HG03571 (cell line): ENCODE measurements around the gene PLCD3.

Experiments
- ATAC-seq: cut with Tn5 transposase; IDR thresholded peaks from one replicate; pipeline ENCODE4 v1.9.1; 2021; ENCODE audit not compliant: unreplicated experiment

The PLCD3 gene

GRCh38 chr17:45117848-45118646 lies 14.3 kb downstream of the PLCD3 start:
- ATAC-seq: no peak

- ATAC-seq: no peak
Measured at GRCh38 chr17:45117334-45117733, 15.0 kb downstream of the PLCD3 start.

DNA sequence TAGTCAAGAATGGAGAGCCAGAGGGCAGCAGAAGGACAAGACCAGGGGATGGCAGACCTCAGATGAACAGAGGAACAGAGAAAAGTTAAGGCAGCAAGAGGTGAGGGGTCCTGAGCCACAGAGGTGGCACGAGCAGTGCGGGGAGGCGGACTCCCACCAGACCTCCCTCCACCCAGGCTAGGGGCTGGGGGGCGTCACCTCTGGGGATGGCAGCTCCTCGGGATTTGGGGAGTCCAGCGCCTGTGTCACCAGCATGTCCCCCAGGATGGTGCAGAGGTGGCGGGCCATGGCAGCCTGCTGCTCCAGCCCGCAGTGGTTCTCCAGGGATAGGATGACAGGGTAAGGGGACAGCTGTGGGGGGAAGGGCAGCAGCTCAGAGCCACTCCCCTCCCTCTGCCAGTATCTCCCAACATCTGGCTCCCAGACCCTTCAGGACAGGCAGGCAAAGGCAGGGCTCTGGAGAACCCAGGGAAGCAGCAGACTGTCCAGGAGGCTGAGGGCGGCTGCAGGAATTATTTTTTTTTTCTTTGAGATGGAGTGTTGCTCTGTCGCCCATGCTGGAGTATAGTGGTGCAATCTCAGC lies 15.8 kb downstream of the PLCD3 start:
- ATAC-seq: no peak

- no peak for ATAC-seq
Measured at GRCh38 chr17:45115871-45116270, 16.4 kb downstream of the PLCD3 start.

DNA sequence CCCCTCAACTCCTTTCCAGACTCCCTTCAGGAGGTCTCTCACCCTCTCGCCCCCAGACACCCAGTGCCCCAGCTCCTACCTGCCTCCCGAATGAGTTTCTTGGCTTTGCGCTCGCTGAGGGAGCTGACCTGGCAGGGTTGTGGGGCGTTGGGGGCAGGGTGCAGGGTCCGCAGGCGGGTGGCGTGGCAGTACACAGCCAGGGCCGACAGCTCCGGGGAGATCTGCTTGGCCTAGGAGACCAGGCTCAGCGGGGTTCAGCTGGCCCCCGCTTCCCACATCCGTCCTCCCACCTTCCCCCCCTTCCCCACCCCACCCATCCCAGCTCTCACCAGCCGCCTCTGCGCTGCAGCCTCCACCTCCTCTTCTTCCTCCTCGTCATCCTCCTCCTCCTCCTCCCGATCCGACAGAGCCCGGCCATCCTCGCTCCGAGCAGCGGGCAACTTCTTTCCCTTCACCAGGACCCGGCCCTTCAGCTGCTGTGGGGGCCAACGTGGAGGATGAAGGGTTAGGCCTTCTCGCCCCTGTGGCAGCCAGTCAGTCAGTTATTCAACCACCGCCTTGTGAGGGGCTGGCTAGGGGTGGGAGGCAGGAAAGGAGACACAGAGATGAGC lies 17.2 kb downstream of the PLCD3 start:
- ATAC-seq: no peak

GRCh38 chr17:45114117-45114932 lies 18.0 kb downstream of the PLCD3 start:
- no peak for ATAC-seq

GRCh38 chr17:45113424-45113754 lies 18.9 kb downstream of the PLCD3 start:
- no peak for ATAC-seq

DNA sequence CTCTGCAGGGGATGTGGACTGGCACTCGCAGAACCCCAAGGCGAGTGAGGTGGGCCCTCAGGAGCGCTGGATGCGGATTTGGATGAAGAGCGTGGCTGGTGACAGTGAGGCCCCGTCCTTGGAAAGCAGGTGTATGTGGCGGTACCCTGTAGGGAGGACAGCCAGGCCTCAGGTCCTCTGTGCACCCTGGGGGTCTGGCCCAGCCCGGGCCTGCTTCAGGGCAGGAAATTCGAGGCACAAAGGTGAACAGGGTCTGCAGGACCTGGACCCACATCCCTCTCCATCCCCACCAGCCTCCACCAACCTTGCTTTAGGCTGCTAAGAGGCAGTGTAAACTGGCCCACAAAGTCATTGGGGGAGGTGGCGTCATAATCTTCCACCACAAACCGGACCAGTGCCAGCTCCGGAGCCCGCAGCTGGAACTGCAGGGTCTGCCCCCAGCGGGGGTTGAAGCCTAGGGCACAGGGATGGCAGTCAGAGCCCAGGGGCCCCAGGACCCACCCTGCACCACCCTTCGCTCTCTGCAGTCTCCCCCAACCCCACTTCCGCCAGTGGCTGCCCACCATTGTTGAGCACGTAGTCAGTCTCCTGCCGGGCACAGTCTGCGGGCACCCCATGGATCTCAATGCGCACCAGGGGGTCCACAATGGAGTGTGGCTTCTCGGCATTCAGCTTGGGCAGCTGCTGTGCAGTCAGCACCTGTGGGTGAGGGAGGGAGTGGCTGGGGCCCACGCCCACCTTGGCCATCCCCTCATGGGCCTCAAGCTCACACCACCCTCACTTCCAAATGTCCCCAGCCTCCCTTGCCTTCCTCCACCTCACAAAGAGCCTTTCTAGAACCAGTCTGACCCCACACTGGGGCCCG lies 19.5 kb downstream of the PLCD3 start:
- no peak for ATAC-seq

DNA sequence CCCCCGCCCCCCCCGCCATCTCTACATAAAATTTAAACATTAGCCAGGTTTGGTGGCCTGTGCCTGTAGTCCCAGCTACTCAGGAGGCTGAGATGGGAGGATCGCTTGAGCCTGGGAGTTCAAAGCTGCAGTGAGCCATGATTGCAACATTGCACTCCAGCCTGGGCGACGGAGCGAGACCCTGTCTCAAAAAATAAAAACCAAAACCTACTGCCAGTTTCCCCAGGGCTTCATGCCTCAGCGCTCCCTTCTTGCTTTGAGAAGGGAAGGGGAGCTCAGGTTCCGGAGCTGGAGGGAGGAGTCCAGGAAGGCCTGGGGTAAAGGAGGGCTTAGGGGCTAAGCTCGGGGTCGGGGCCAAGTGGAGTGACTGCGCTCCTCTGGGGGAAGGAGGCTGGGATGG lies 20.5 kb downstream of the PLCD3 start:
- no peak for ATAC-seq

DNA sequence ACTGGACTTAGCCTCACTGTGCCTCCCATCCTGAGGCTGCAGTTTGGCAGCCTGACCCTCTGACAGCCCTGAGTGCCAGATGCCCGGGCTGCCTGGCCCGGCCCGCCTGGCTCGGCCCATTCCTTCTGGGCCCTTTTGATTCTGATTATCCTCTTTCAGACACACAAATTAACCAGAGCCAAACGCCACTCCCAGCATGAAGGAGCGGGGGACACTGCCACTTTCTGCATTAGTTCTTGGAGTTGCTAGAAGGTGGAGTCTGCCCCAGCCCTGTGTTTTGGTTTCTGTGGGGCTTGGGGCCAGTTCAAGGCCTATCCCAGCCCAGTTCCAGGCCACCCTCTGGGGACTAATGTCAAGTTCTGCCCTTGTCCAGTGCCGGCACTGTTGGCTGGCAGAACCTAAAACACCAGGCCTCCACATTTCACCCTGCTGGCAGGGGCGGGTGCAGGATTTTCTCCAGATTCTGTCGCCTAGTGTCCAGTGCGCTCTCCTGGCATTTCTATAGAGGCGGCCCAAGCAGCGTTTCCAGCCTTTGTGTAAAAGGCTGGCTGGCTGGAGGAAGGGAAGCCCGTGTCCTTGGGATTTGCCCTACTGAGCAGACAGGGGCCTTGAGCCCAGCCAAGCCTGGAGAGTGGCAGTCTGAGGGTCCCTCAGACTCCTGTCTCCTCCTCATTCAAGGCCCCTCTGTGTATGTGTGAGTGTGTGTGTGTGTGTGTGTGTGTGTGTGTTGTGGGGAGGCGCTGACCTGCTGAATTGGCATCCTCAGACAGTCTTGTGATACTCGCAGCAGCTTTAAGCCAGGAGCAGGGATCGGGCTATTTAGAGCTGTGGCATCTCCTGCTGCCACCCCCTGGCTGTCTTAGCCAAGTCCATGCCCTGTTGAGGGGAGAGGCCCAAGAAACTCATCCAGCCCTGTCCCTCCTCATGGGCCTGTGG lies 21.4 kb downstream of the PLCD3 start:
- ATAC-seq: no peak

DNA sequence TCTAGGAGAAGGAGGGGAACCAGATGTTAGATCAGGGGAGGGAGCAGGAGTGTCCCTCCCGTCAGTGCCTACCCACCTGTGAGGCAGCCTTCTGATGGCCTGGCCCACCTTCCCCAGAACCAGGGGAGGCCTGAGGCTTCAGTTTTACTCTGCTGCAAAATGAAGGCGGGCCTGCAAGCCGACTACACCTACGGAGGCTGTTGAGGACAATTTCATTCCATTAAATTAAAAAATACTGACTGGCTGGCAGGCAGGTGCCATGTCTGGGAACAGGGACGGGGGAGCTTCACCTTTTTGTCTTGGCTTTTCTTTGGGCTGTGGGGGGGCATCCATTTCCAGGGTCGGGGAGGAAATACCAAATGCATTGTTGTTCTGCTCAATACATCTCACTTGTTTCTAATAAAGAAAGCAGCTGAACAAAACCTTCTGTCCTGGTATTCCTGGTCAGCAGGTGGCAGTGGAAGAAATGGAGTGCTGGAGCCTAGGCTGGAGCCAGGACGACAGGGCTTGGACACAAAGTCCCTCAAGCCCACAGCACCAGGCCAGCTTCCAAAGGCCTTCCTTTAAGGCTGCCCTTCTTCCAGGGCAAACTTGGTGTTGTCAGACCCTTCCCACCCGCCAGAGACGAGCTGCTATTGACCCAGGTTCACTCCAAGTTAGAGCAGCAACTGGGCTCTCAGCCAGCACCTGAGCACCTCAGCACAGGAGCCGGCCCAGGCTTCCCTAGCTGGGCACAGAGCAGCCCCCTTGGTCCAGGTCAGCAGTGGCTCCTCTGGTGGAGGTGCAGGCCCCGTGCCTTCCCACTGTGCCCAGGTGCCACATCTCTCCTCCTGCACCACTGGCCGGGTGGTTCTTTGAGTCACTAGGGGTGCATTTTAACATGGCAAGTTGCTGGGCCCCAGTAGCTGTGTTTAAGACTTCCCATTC lies 23.5 kb downstream of the PLCD3 start:
- no peak for ATAC-seq

GRCh38 chr17:45108051-45108450 lies 24.3 kb downstream of the PLCD3 start:
- ATAC-seq: no peak

GRCh38 chr17:45107293-45108010 lies 24.9 kb downstream of the PLCD3 start:
- no peak for ATAC-seq

GRCh38 chr17:45106582-45106981 lies 25.7 kb downstream of the PLCD3 start:
- no peak for ATAC-seq

- ATAC-seq: no peak
Measured at GRCh38 chr17:45106096-45106495, 26.2 kb downstream of the PLCD3 start.

DNA sequence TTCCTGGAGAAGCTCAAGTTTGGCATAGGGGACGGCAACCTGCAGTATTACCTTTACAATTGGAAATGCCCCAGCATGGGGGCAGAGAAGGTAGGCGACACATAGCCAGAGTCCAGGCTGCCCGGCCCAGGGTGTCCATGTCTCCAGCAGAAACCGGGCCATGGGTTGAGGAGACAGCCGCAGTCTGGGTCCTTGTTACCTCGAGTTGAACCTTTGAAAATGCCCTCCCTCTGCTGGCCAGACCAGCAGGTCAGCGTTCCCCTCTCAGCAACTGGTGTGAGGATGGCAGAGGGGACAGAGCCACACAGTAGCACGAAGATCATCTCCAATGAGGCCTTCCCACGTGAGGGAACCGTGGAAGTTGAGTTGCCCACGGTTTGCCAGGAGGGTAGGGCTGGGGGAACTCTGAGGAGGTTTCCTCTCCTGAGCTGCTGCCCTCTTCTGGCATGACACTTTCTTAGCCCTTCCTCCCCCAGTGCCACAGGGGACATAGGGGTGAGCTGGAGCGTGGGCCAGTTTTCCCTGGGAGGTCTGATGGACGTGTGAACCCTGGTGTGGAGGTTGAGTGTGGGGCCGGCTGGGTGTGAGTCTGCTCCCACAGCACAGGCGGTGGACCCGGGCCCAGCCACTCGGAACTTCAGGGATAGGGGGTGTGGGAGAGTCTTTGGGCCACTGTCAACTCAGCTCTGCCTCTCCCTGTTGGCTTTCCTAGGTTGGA lies 27.2 kb downstream of the PLCD3 start:
- no peak for ATAC-seq

DNA sequence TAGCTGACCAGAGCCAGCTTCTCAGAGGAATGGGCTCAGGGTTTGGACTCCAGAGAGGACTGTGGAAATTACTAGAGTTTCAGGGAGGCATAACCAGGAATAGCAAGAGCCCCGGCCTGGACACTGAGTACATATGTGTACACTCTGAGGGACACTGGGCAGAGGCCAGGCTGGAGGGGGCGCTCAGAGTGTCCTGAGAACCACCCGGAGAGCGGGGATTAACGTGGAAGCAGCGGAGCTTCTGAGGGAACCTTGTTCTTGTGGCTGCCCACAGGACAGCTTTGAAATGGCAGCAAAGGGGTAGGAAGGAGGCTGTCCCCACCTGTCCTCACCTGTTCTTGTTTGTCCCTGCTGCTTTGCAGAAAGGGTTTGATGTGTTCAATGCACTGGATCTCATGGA lies 27.8 kb downstream of the PLCD3 start:
- no peak for ATAC-seq
